Fibroblast of lung (primary cell): Measurements from ENCODE around the gene KAT8. TPM values are rescaled to one million over a fixed set of nuclear protein-coding genes. Genes with fewer than 3 reads are reported as not detected.

Experiments used
- DNase-seq, 2 donors: peaks; one replicate each; pipeline versions ENCODE4 v3.0.0 to v3.0.0-alpha.2; 2010; ENCODE audit warnings: low read depth in 2 of 2
- H2AFZ ChIP-seq: 2 replicates; pipeline ENCODE4 v1.5.1; 2012; ENCODE audit warnings: low read length, control low read depth, inconsistent platforms
- H3K27ac ChIP-seq: 2 replicates; pipeline ENCODE4 v1.5.1; 2011; ENCODE audit warnings: low read length, control low read depth; ENCODE audit not compliant: insufficient read depth
- H3K27me3 ChIP-seq: 2 replicates; pipeline ENCODE4 v1.5.1; 2011; ENCODE audit warnings: mild to moderate bottlenecking, low read length; ENCODE audit not compliant: control insufficient read depth, insufficient read depth
- H3K36me3 ChIP-seq: 2 replicates; pipeline ENCODE4 v1.5.1; 2011; ENCODE audit warnings: low read length; ENCODE audit not compliant: control insufficient read depth, insufficient read depth
- H3K4me1 ChIP-seq: 2 replicates; pipeline ENCODE4 v1.5.1; 2011; ENCODE audit warnings: low read length; ENCODE audit not compliant: control insufficient read depth, insufficient read depth; ENCODE audit errors: extremely low read depth
- H3K4me2 ChIP-seq: 2 replicates; pipeline ENCODE4 v1.5.1; 2011; ENCODE audit warnings: low read length, control low read depth; ENCODE audit not compliant: insufficient read depth; ENCODE audit errors: extremely low read depth
- H3K4me3 ChIP-seq, 4 experiments: fragments of 200-600 bp in 1 of 4; sonication (generic) in 1 of 4; replicated peaks in 1 of 4; 2 replicates each; pipeline ENCODE4 v1.5.1; 2011 to 2016; ENCODE audit warnings: low read length in 4 of 4, low read depth in 3 of 4, mild to moderate bottlenecking in 3 of 4, control low read depth in 2 of 4, inconsistent platforms in 1 of 4, mixed read lengths in 1 of 4; ENCODE audit not compliant: insufficient read depth in 1 of 4; ENCODE audit errors: control extremely low read depth in 1 of 4
- H3K79me2 ChIP-seq: 2 replicates; pipeline ENCODE4 v1.5.1; 2012; ENCODE audit warnings: mild to moderate bottlenecking, low read length, inconsistent platforms; ENCODE audit not compliant: control insufficient read depth, insufficient read depth
- H3K9ac ChIP-seq: 2 replicates; pipeline ENCODE4 v1.5.1; 2011; ENCODE audit warnings: mild to moderate bottlenecking, low read length, control low read depth; ENCODE audit not compliant: insufficient read depth
- H3K9me3 ChIP-seq: 2 replicates; pipeline ENCODE4 v1.5.1; 2012; ENCODE audit warnings: low read depth, low read length; ENCODE audit not compliant: control insufficient read depth, insufficient read depth
- H4K20me1 ChIP-seq: 2 replicates; pipeline ENCODE4 v1.5.1; 2011; ENCODE audit warnings: low read length; ENCODE audit not compliant: control insufficient read depth, insufficient read depth; ENCODE audit errors: extremely low read depth
- CTCF ChIP-seq, 2 donors: IDR thresholded peaks in 1 of 2; conservative IDR thresholded peaks in 1 of 2; 1 replicate in 1 of 2; 2 replicates in 1 of 2; pipeline ENCODE4 v1.5.1; 2011 to 2012; ENCODE audit warnings: low read length in 2 of 2, control low read depth in 1 of 2, inconsistent platforms in 1 of 2, low read depth in 1 of 2, mild to moderate bottlenecking in 1 of 2
- EZH2 ChIP-seq: IDR thresholded peaks from 2 replicates; pipeline ENCODE4 v1.5.1; 2012; ENCODE audit warnings: low read length, control low read depth, mild to moderate bottlenecking; ENCODE audit errors: missing control alignments
- polyA plus RNA-seq, 2 donors: library from polyadenylated mRNA; depleted of rRNA in 1 of 2; stranded (reverse) in 1 of 2; unstranded in 1 of 2; fragments of >200 nt; gene quantifications; 2 replicates each; pipeline ENCODE4 v1.2.1, GENCODE V29; 2011 to 2012; ENCODE audit warnings: missing spikeins in 1 of 2
- total RNA-seq: library from RNA; depleted of rRNA; stranded (reverse); fragments of >200 nt; gene quantifications from 2 replicates; pipeline ENCODE4 v1.2.1, GENCODE V29; 2014

The KAT8 gene
- total and polyA plus RNA-seq, 2 donors (not counting 1 experiment from before 2014, with no cell fraction given): 23.9 to 30.4 TPM

GRCh38 chr16:31080756-31081419, 36.6 kb upstream of the KAT8 start:
- TF ChIP-seq EZH2 (no peak), CTCF (conservative IDR thresholded peaks at IDR 0.05 in 1 of 2, IDR thresholded peaks at IDR 0.05 in 1 of 2; ENCODE audit: low read depth in 1 of 2, low read length in 2 of 2) (no peak)
- no peaks in the 10 kb centered on the region for H4K20me1 ChIP-seq
- DNase-seq: no peak

GRCh38 chr16:31081428-31082351, 35.8 kb upstream of the KAT8 start:
- H3K36me3 ChIP-seq: peaks cover 46% of the 10 kb centered on the region
- DNase-seq: no peak

More at GRCh38 chr16:31080756-31081419, 36.6 kb upstream of the KAT8 start:
- Histone ChIP-seq H2AFZ (no peak overlapping the region), H3K79me2 (peaks cover 28% of the 10 kb centered on the region), H3K4me1 (no peaks in the 10 kb centered on the region), H3K36me3 (peaks cover 43% of the 10 kb centered on the region), H3K9ac (no peak overlapping the region), H3K4me3 (no peak overlapping the region), H3K27ac (no peak overlapping the region), H3K4me2 (no peak overlapping the region), H3K27me3 (no peaks in the 10 kb centered on the region), H3K9me3 (no peaks in the 10 kb centered on the region)

More at GRCh38 chr16:31081428-31082351, 35.8 kb upstream of the KAT8 start:
- H4K20me1 ChIP-seq: no peaks in the 10 kb centered on the region
- no peaks in the 10 kb centered on the region for H3K27me3 ChIP-seq
- TF ChIP-seq EZH2: no peak
- TF ChIP-seq CTCF (conservative IDR thresholded peaks at IDR 0.05 in 1 of 2, IDR thresholded peaks at IDR 0.05 in 1 of 2; ENCODE audit: low read depth in 1 of 2, low read length in 2 of 2): no peak
- no peak overlapping the region for H3K9ac ChIP-seq
- no peak overlapping the region for H3K27ac ChIP-seq
- H3K79me2 ChIP-seq: peaks cover 21% of the 10 kb centered on the region
- no peak overlapping the region for H2AFZ ChIP-seq
- H3K9me3 ChIP-seq: no peaks in the 10 kb centered on the region
- H3K4me1 ChIP-seq: no peaks in the 10 kb centered on the region
- no peak overlapping the region for H3K4me2 ChIP-seq
- no peak overlapping the region for H3K4me3 ChIP-seq
